Stimulated activated CD4-positive, alpha-beta T cell treated with anti-CD3 and anti-CD28 coated beads, Interleukin-12 subunit alpha, Interleukin-12 subunit beta, amount 100 ng/mL, for 48 hours (primary cell): ENCODE measurements around the gene TFG.
"Not testable (repeated sequence)": the region's sequence is repeated elsewhere in the genome, so short reads cannot be mapped to it uniquely, and the experiment has no call there.

ENCODE experiments used
- DNase-seq, 3 donors: peaks; one replicate each; pipeline ENCODE4 v3.0.0-alpha.2; 2020; ENCODE audit warnings: low read depth in 2 of 3, low spot score in 1 of 3

Gene TFG

DNA sequence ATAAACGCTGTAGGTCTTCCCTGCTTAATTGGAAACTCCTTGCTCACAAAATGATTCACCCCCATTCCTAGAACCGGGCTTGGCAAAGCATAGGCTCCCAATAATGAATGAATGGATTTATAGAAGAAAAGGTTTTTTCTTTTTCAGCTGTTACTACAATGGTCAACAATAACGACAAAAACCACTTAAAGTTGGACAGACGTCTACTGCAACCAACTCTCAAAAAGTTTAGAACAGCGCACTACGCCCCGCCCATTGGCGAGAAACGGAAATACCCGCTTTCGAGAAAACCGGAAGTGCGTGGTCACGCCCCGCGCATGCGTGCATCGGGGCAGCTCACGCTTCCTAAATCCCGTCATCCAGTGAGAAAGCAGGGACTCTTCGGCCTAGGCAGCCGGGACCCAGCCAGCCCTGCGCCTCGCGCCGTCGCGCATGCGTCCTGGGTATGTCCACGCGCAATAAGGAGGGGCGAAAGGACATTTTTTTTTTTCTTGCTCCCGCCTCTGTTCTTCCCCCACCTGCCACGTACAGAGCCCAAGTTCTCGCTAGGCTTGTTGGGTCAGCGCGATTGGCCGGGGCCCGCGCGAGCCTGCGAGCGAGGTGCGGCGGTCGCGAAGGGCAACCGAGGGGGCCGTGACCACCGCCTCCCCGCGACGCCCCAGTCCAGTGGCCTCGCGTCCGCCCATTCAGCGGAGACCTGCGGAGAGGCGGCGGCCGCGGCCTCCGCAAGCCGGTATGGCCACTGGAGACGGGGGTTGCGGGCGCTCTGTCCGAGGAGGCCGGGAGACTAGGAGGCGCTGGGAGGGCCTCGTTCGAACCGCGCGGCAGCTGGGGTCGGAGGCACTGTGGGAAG is at the start of gene TFG:
TFG (plus strand) TSS at position 506 of the 853 bp plus-strand sequence. CDS start 4,192 bp downstream, outside the sequence.
- peak; percentile 94 to 95 (median 95) for DNase-seq

DNA sequence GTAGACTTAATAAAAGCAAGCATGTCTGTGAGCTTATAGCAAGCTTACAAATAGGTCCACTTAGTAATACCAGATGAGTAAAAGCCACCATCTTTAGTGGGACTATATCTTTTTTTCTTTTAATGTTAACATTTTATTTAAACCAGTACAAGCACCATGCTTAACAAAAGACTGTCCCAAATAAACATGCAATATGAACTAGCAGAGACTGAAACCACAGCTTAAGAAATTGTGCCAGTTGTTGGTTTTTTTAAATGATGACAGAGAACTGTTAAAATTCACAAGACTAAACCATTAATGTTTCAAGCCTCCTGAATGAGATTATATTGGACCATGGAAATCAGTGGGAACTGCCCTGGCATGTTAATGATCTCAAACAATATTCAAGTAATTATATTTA is 48.0 kb upstream of the TFG start:
- DNase-seq = not testable (repeated sequence)

- no peak for DNase-seq
Measured at GRCh38 chr3:100662113-100662823, 47.0 kb upstream of the TFG start.

GRCh38 chr3:100665230-100665629 is 44.1 kb upstream of the TFG start:
- DNase-seq = peak in 2 of 3 donors; percentile 11 to 22

- DNase-seq = not testable (repeated sequence)
Measured at GRCh38 chr3:100666699-100667098, 42.6 kb upstream of the TFG start.

DNA sequence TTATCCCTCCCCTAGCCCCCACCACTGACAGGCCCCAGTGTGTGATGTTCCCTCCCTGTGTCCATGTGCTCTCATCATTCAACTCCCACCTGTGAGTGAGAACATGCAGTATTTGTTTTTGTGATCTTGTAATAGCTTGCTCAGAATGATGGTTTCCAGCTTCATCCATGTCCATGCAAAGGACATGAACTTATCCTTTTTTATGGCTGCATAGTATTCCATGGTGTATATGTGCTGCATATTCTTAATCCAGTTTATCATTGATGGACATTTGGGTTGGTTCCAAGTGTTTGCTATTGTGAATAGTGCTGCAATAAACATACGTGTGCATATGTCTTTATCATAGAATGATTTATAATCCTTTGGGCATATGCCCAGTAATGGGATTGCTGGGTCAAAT is 42.0 kb upstream of the TFG start:
- DNase-seq = not testable (repeated sequence)

GRCh38 chr3:100670995-100671394 is 38.3 kb upstream of the TFG start:
- DNase-seq = not testable (repeated sequence)

- no peak for DNase-seq
Measured at GRCh38 chr3:100681496-100681895, 27.8 kb upstream of the TFG start.

GRCh38 chr3:100682056-100682853 is 27.0 kb upstream of the TFG start:
- no peak for DNase-seq

DNA sequence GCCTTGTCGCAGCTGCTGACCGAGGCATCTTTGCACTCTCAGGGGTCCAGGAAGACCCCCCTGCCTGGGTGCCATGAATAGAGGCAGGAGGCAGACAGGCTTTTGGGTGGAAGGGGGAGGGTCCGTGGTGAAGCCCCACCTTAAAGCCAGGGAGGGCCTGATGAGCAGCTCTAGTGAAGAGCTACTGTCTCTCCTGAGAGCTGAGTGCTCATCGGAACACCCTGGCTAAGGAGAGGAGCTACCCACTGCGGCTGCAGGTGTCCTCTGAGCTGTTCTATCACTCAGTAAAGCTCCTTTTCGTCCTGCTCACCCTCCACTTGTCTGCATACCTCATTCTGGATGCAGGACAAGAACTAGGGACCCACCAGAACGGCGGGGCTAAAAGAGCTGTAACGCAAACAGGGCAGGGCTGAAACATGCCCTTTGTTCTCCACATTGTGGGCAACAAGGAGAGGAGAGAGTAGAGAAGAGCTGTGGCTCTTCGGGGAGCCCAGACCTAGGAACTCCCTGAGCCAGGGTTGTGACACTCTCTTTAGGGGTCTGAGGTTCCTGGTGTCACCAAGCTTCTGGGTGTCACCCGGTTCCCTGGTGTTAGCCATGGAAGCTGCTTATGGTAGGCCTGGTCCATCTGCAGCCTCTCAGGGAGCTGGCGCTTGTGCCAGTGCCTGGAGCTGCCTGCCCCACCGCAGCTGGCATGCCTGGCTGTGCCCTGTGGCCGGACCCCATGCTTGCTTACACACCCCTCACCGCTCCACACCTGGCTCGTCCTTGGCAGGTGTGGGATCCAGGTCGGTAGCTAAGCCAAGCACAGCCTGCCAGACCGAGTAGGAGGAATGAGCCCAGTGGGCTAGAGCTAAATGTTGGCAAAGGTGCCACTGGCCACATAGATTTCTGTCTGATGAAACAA is 26.2 kb upstream of the TFG start:
- DNase-seq = no peak

- DNase-seq = no peak
Measured at GRCh38 chr3:100693225-100693624, 16.1 kb upstream of the TFG start.

- no peak for DNase-seq
Measured at GRCh38 chr3:100695696-100696095, 13.6 kb upstream of the TFG start.

GRCh38 chr3:100696161-100696560 is 13.1 kb upstream of the TFG start:
- no peak for DNase-seq

GRCh38 chr3:100697172-100697571 is 12.1 kb upstream of the TFG start:
- DNase-seq = no peak

GRCh38 chr3:100697723-100698285 is 11.5 kb upstream of the TFG start:
- no peak for DNase-seq

- no peak for DNase-seq
Measured at GRCh38 chr3:100698736-100699135, 10.6 kb upstream of the TFG start.

GRCh38 chr3:100700708-100701107 is 8.6 kb upstream of the TFG start:
- no peak for DNase-seq

- no peak for DNase-seq
Measured at GRCh38 chr3:100702082-100702979, 7.0 kb upstream of the TFG start.

GRCh38 chr3:100702980-100703345 is 6.3 kb upstream of the TFG start:
- DNase-seq = no peak
